ENCODE results near the gene RABAC1.

The RABAC1 gene

GRCh38 chr19:41912899-41913537 is 46.1 kb downstream of the RABAC1 start:
- Histone ChIP-seq H3K9ac (ENCODE audit: low read depth, low read length) (peak overlapping the region; percentile 20; the same call in 1 of the 2 replicates), H3K36me3 (ENCODE audit: insufficient read depth, low read length) (no peaks in the 10 kb centered on the region), H3K9me3 (ENCODE audit: control insufficient read depth, insufficient read depth, low read length) (no peaks in the 10 kb centered on the region), H3K4me1 (ENCODE audit: insufficient read depth, low read length) (peaks cover 9% of the 10 kb centered on the region)

- Histone ChIP-seq H3K9ac (ENCODE audit: low read depth, low read length) (peak overlapping the region; percentile 13; the same call in 1 of the 2 replicates), H3K4me1 (ENCODE audit: insufficient read depth, low read length) (peaks cover 9% of the 10 kb centered on the region), H3K36me3 (ENCODE audit: insufficient read depth, low read length) (no peaks in the 10 kb centered on the region), H3K9me3 (ENCODE audit: control insufficient read depth, insufficient read depth, low read length) (no peaks in the 10 kb centered on the region)
These were observed 47.0 kb downstream of the RABAC1 start for GRCh38 chr19:41911889-41912731.

- no peaks in the 10 kb centered on the region for H3K36me3 ChIP-seq (ENCODE audit: insufficient read depth, low read length)
- H3K4me1 ChIP-seq (ENCODE audit: insufficient read depth, low read length) = peaks cover 9% of the 10 kb centered on the region
- H3K9ac ChIP-seq (ENCODE audit: low read depth, low read length) = no peak overlapping the region
- no peaks in the 10 kb centered on the region for H3K9me3 ChIP-seq (ENCODE audit: control insufficient read depth, insufficient read depth, low read length)
These were observed 47.9 kb downstream of the RABAC1 start for GRCh38 chr19:41910992-41911888.

- H3K36me3 ChIP-seq (ENCODE audit: insufficient read depth, low read length) = peaks cover 4% of the 10 kb centered on the region; the same call in 1 of the 2 replicates
- no peak overlapping the region for H3K9ac ChIP-seq (ENCODE audit: low read depth, low read length)
- no peaks in the 10 kb centered on the region for H3K9me3 ChIP-seq (ENCODE audit: control insufficient read depth, insufficient read depth, low read length)
These were observed 48.7 kb downstream of the RABAC1 start for GRCh38 chr19:41910240-41910991.

GRCh38 chr19:41909706-41910105 is 49.4 kb downstream of the RABAC1 start:
- H3K9me3 ChIP-seq (ENCODE audit: control insufficient read depth, insufficient read depth, low read length) = no peaks in the 10 kb centered on the region
- peaks cover 9% of the 10 kb centered on the region for H3K4me1 ChIP-seq (ENCODE audit: insufficient read depth, low read length)
- H3K36me3 ChIP-seq (ENCODE audit: insufficient read depth, low read length) = peaks cover 4% of the 10 kb centered on the region; the same call in 1 of the 2 replicates
- H3K9ac ChIP-seq (ENCODE audit: low read depth, low read length) = no peak overlapping the region

More at GRCh38 chr19:41910240-41910991, 48.7 kb downstream of the RABAC1 start:
- H3K4me1 ChIP-seq (ENCODE audit: insufficient read depth, low read length) = peaks cover 9% of the 10 kb centered on the region

- no peak overlapping the region for H3K9ac ChIP-seq (ENCODE audit: low read depth, low read length)
- H3K36me3 ChIP-seq (ENCODE audit: insufficient read depth, low read length) = peaks cover 4% of the 10 kb centered on the region; the same call in 1 of the 2 replicates
- peaks cover 9% of the 10 kb centered on the region for H3K4me1 ChIP-seq (ENCODE audit: insufficient read depth, low read length)
- no peaks in the 10 kb centered on the region for H3K9me3 ChIP-seq (ENCODE audit: control insufficient read depth, insufficient read depth, low read length)
These were observed 50.2 kb downstream of the RABAC1 start for GRCh38 chr19:41908724-41909464.

GRCh38 chr19:41907994-41908615 is 51.0 kb downstream of the RABAC1 start:
- peaks cover 4% of the 10 kb centered on the region; the same call in 1 of the 2 replicates for H3K36me3 ChIP-seq (ENCODE audit: insufficient read depth, low read length)
- H3K4me1 ChIP-seq (ENCODE audit: insufficient read depth, low read length) = peaks cover 9% of the 10 kb centered on the region
- no peaks in the 10 kb centered on the region for H3K9me3 ChIP-seq (ENCODE audit: control insufficient read depth, insufficient read depth, low read length)
- H3K9ac ChIP-seq (ENCODE audit: low read depth, low read length) = no peak overlapping the region

GRCh38 chr19:41906916-41907680 is 52.0 kb downstream of the RABAC1 start:
- Histone ChIP-seq H3K36me3 (ENCODE audit: insufficient read depth, low read length) (peaks cover 4% of the 10 kb centered on the region; the same call in 1 of the 2 replicates), H3K4me1 (ENCODE audit: insufficient read depth, low read length) (peaks cover 5% of the 10 kb centered on the region), H3K9ac (ENCODE audit: low read depth, low read length) (no peak overlapping the region), H3K9me3 (ENCODE audit: control insufficient read depth, insufficient read depth, low read length) (no peaks in the 10 kb centered on the region)
